Endodermal cell (in vitro differentiated cells): ENCODE data around the gene BRSK2. TPM values are rescaled to one million over a fixed set of nuclear protein-coding genes. Genes with fewer than 3 reads are reported as not detected.
A peak's percentile ranks its signal among the peaks of the same experiment; 100 is the strongest.

ENCODE experiments used
- DNase-seq: peaks from one replicate; pipeline ENCODE4 v3.0.0-alpha.2; 2017
- H3K27ac ChIP-seq: 2 replicates; pipeline ENCODE4 v1.5.1; 2013; ENCODE audit warnings: mild to moderate bottlenecking, low read depth, low read length, moderate library complexity
- H3K27me3 ChIP-seq: 2 replicates; pipeline ENCODE4 v1.6.1; 2013; ENCODE audit warnings: mild to moderate bottlenecking, low read length, moderate library complexity; ENCODE audit not compliant: insufficient read depth, control insufficient read depth, poor library complexity, severe bottlenecking
- H3K36me3 ChIP-seq: 2 replicates; pipeline ENCODE4 v1.7.0; 2013; ENCODE audit warnings: mild to moderate bottlenecking, low read length, moderate library complexity; ENCODE audit not compliant: control insufficient read depth, insufficient read depth
- H3K4me1 ChIP-seq: one replicate; pipeline ENCODE4 v1.7.0; 2013; ENCODE audit warnings: low read length; ENCODE audit not compliant: control insufficient read depth, insufficient read depth
- H3K4me3 ChIP-seq: 2 replicates; pipeline ENCODE4 v1.5.1; 2013; ENCODE audit warnings: mild to moderate bottlenecking, low read length, moderate library complexity
- H3K9ac ChIP-seq: 2 replicates; pipeline ENCODE4 v1.6.1; 2013; ENCODE audit warnings: mild to moderate bottlenecking, low read length, moderate library complexity; ENCODE audit not compliant: poor library complexity, severe bottlenecking; ENCODE audit errors: extremely low read depth
- H3K9me3 ChIP-seq: 2 replicates; pipeline ENCODE4 v1.6.1; 2013; ENCODE audit warnings: mild to moderate bottlenecking, low read length, moderate library complexity; ENCODE audit not compliant: control insufficient read depth
- H3K27ac Mint-ChIP-seq: 2 replicates; pipeline ENCODE4 v1.8.0; 2020; ENCODE audit warnings: mixed read lengths
- H3K27me3 Mint-ChIP-seq: 2 replicates; pipeline ENCODE4 v1.8.0; 2021; ENCODE audit warnings: mild to moderate bottlenecking, mixed read lengths; ENCODE audit not compliant: insufficient read depth
- H3K36me3 Mint-ChIP-seq: 2 replicates; pipeline ENCODE4 v1.8.0; 2020; ENCODE audit warnings: low read depth, mixed read lengths
- H3K4me1 Mint-ChIP-seq: 2 replicates; pipeline ENCODE4 v1.8.0; 2020; ENCODE audit warnings: mixed read lengths
- H3K4me3 Mint-ChIP-seq: 2 replicates; pipeline ENCODE4 v1.8.0; 2020; ENCODE audit warnings: mild to moderate bottlenecking, moderate library complexity, mixed read lengths
- H3K9me3 Mint-ChIP-seq: 2 replicates; pipeline ENCODE4 v1.8.0; 2020; ENCODE audit warnings: mild to moderate bottlenecking, mixed read lengths
- WGBS, 2 experiments: methylation state at CpG; one replicate each; pipeline versions ENCODE4 v1.1.5 to v1.1.7; 2013; ENCODE audit warnings: missing lambda C conversion rate in 2 of 2, mixed read lengths in 1 of 2; ENCODE audit not compliant: insufficient coverage in 1 of 2, insufficient read length in 1 of 2; 5-methylcytosine and 5-hydroxymethylcytosine counted together
- total RNA-seq, 2 donors: library from RNA; stranded (reverse); fragmentation: NEBNext Ultra II Directional in 1 of 2; extraction: Animal tissue kit (Norgen Biotek cat#: 25700) in 1 of 2; gene quantifications; 2 replicates in 1 of 2; 3 replicates in 1 of 2; pipeline ENCODE4 v1.2.1, GENCODE V29; 2021
- TF ChIP-seq, protein P1 (sequence below): fragments of 200-600 bp; sonication (generic); conservative IDR thresholded peaks from 2 replicates; pipeline ENCODE4 v1.5.0; 2021; ENCODE audit warnings: antibody characterized with exemption, mild to moderate bottlenecking

Gene BRSK2
- total RNA-seq, 2 donors from 2014 or later = 9.4 to 10.3 TPM

DNA sequence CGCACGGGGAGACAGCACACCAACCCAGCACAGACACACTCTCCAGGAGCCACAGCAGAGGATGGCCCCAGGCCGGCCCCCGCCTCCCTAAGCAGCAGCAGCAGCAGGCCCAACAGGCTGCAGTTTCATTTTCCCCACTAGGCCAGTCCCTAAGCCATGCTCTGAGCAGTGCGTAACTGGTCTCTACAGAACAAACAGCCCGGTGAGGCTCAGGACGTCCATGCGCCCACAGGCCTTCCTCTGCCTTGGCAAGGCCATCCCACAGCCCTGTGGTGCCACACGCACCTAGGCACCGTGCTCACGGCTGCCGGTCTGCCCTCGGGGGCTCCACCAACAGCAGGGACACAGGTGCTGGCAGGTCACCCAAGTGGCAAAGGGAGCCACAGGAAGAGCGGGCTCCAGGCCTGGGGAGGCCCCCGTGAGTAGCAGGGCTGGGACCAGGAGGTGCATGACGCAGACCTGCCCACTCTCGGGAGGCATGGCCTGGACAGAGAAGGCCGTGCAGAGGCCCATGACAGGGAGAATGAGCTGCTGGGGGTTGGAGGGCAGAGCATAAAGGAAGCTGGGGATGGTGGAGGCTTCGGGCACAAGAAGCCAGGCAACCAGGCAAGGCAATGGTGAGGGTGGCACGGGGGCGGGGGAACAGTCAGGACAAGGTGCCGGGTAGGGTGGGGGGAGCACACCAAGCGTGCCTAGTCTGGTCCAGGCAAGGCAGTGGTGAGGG, 98.3 kb downstream of the BRSK2 start:
- DNase-seq = no peak
- H3K27me3 Mint-ChIP-seq = no peaks in the 10 kb centered on the region
- TF ChIP-seq, protein P1, sequence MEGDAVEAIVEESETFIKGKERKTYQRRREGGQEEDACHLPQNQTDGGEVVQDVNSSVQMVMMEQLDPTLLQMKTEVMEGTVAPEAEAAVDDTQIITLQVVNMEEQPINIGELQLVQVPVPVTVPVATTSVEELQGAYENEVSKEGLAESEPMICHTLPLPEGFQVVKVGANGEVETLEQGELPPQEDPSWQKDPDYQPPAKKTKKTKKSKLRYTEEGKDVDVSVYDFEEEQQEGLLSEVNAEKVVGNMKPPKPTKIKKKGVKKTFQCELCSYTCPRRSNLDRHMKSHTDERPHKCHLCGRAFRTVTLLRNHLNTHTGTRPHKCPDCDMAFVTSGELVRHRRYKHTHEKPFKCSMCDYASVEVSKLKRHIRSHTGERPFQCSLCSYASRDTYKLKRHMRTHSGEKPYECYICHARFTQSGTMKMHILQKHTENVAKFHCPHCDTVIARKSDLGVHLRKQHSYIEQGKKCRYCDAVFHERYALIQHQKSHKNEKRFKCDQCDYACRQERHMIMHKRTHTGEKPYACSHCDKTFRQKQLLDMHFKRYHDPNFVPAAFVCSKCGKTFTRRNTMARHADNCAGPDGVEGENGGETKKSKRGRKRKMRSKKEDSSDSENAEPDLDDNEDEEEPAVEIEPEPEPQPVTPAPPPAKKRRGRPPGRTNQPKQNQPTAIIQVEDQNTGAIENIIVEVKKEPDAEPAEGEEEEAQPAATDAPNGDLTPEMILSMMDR = no peak
- Histone ChIP-seq H3K27ac (no peak overlapping the region), H3K4me1 (no peaks in the 10 kb centered on the region), H3K9ac (no peak overlapping the region), H3K4me3 (no peak overlapping the region), H3K27me3 (no peaks in the 10 kb centered on the region), H3K36me3 (no peaks in the 10 kb centered on the region), H3K9me3 (no peaks in the 10 kb centered on the region)
- 91 to 94% methylated on average over 15 to 23 of the region's 23 CpGs for WGBS, 2 experiments
- H3K9me3 Mint-ChIP-seq = no peaks in the 10 kb centered on the region
- H3K4me3 Mint-ChIP-seq = no peak overlapping the region
- H3K4me1 Mint-ChIP-seq = no peaks in the 10 kb centered on the region
- H3K27ac Mint-ChIP-seq = peak overlapping the region; percentile 44
- H3K36me3 Mint-ChIP-seq = no peaks in the 10 kb centered on the region

DNA sequence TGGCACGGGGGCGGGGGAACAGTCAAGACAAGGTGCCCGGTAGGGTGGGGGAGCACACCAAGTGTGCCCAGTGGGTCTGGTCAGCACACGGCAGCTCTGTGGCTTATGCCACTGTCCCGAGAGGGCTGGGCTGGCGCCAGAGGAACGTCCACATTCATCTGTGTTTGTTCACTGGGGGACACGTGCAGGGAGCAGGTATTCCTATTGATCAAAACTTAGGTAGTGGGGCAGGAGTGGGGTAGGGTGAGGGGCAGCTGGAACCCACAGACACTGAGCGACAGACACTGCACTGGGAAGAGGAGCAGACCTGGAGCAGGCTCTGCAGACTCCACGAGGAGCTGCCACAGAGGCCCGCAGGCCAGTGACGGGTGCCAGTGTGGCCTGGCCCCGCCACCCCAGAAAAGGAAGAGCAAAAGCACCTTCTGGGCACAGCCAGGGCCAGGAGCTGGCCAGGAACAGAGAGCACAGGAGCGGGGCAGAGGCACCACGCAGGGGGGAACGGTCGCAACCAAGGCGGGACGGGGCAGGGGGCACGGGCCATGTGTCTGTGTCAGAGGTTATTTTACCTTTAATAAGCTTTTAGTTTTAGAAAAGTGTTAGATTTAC, 98.9 kb downstream of the BRSK2 start:
- no peaks in the 10 kb centered on the region for H3K36me3 ChIP-seq
- H3K27ac ChIP-seq = no peak overlapping the region
- H3K4me3 ChIP-seq = no peak overlapping the region
- H3K9ac ChIP-seq = no peak overlapping the region
- DNase-seq = no peak
- Mint-ChIP-seq H3K27me3 (no peaks in the 10 kb centered on the region), H3K4me3 (no peak overlapping the region), H3K9me3 (no peaks in the 10 kb centered on the region), H3K36me3 (no peaks in the 10 kb centered on the region), H3K27ac (no peak overlapping the region), H3K4me1 (no peaks in the 10 kb centered on the region)
- no peaks in the 10 kb centered on the region for H3K9me3 ChIP-seq
- TF ChIP-seq, protein P1 = no peak
- WGBS, 2 experiments = 91 to 93% methylated on average over 8 to 20 of the region's 20 CpGs
- H3K27me3 ChIP-seq = no peaks in the 10 kb centered on the region
- no peaks in the 10 kb centered on the region for H3K4me1 ChIP-seq

DNA sequence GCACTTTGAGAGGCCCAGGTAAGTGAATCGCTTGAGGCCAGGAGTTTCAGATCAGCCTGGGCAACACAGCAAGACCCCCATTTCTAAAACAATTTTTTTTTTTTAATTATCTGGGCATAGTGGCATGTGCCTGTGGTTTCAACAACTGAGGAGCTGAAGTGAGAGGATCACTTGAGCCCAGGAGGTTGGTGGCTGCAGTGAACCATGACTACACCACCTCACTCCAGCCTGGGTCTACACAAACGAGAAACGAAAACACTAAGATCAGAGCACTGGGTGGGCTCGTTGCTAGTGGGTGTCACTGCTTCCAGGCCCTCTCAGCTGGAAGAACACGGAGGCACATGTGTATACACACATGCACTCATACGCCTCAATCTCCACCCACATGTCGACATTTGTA, 100.9 kb downstream of the BRSK2 start:
- peaks cover 1% of the 10 kb centered on the region for H3K9me3 ChIP-seq
- TF ChIP-seq, protein P1 = no peak
- H3K27me3 Mint-ChIP-seq = no peaks in the 10 kb centered on the region
- peaks cover 3% of the 10 kb centered on the region for H3K9me3 Mint-ChIP-seq
- H3K9ac ChIP-seq = no peak overlapping the region
- WGBS, 2 experiments = 80% methylated on average over 5 to 7 of the region's 7 CpGs
- no peak overlapping the region for H3K27ac Mint-ChIP-seq
- no peak overlapping the region for H3K4me3 Mint-ChIP-seq
- DNase-seq = no peak
- no peak overlapping the region for H3K27ac ChIP-seq
- H3K27me3 ChIP-seq = no peaks in the 10 kb centered on the region
- H3K36me3 Mint-ChIP-seq = peaks cover 2% of the 10 kb centered on the region
- no peaks in the 10 kb centered on the region for H3K36me3 ChIP-seq
- H3K4me3 ChIP-seq = no peak overlapping the region
- H3K4me1 Mint-ChIP-seq = no peaks in the 10 kb centered on the region
- no peaks in the 10 kb centered on the region for H3K4me1 ChIP-seq
